Measurements from ENCODE around the gene GPC1. TPM values are rescaled to one million over a fixed set of nuclear protein-coding genes. Genes with fewer than 3 reads are reported as not detected.

The GPC1 gene
- total and polyA plus RNA-seq, 2 experiments from 2014 or later = 71.4 to 142 TPM

DNA sequence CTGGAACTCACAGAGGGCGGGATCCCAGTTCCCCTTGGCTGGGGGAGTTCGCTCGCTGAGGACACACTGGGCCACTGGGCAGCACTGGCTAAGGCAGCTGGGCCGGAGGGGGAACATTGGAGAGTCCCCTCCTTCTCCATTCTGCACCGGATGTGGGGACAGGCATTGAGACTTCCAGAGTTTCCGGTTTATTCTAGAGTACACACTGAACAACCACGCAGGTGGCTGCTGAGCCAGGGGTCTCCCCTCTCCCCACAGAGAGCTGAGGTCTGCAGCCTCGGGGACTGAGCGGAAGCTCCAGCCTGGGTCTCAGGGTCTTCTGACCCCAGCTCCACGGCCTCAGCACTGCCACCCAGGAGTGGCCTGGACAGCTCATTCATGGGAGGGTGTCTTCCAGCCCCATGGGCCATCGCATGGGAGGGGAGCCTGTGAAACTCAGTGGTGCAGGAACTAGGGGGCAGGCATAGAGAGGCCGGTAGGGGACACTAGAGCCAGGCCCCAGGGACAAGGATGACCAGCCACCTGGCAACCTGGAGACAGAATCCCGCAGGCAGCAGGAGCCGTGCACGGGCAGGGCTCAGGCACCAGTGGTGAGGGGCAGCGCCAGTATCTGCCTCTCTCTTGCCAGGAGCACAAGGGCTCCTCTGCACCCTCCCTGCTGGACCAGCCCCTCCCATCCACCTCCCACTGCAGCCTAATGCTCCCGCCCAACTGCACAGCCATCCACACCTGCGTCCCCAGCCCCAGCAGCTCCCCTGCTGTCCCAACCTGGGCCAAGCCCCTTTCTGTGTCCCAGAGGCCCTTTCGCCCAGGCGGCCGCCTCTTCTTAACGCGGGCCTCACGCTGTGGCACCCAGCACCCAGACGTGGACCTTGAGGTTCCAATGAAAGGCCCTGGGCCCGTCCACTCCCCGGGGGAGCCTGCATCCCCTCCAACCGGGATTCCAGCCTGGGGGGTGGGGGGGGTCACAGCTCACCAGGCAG is 45.1 kb upstream of the GPC1 start:
- H3K4me2 ChIP-seq = no peak overlapping the region
- H3K4me1 ChIP-seq (ENCODE audit: insufficient read depth) = peaks cover 8% of the 10 kb centered on the region
- H3K9me2 ChIP-seq (replicated peaks; ENCODE audit: insufficient read depth) = no peaks in the 10 kb centered on the region
- H3K4me3 ChIP-seq = no peak overlapping the region
- no peak overlapping the region for H2AFZ ChIP-seq
- H3K36me3 ChIP-seq (replicated peaks; ENCODE audit: insufficient read depth, low read depth) = no peaks in the 10 kb centered on the region
- TF ChIP-seq EZH2phosphoT487 (IDR thresholded peaks at IDR 0.05; ENCODE audit: low read depth, severe bottlenecking, unreplicated experiment) (no peak), EZH2 (IDR thresholded peaks at IDR 0.05; ENCODE audit: borderline replicate concordance) (no peak)
- TF ChIP-seq, protein P1, sequence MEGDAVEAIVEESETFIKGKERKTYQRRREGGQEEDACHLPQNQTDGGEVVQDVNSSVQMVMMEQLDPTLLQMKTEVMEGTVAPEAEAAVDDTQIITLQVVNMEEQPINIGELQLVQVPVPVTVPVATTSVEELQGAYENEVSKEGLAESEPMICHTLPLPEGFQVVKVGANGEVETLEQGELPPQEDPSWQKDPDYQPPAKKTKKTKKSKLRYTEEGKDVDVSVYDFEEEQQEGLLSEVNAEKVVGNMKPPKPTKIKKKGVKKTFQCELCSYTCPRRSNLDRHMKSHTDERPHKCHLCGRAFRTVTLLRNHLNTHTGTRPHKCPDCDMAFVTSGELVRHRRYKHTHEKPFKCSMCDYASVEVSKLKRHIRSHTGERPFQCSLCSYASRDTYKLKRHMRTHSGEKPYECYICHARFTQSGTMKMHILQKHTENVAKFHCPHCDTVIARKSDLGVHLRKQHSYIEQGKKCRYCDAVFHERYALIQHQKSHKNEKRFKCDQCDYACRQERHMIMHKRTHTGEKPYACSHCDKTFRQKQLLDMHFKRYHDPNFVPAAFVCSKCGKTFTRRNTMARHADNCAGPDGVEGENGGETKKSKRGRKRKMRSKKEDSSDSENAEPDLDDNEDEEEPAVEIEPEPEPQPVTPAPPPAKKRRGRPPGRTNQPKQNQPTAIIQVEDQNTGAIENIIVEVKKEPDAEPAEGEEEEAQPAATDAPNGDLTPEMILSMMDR (IDR thresholded peaks at IDR 0.05; ENCODE audit: poor library complexity) = no peak
- no peak overlapping the region for H3K27ac ChIP-seq
- no peaks in the 10 kb centered on the region for H3K9me3 ChIP-seq (ENCODE audit: low read depth)
- no peaks in the 10 kb centered on the region for H3K27me3 ChIP-seq
- 93% methylated on average over 28 of the region's 28 CpGs for WGBS (ENCODE audit: low lambda C conversion rate, missing lambda C conversion rate)
- DNase-seq (ENCODE audit: low spot score) = no peak
- H4K20me1 ChIP-seq (ENCODE audit: insufficient read depth, poor library complexity, severe bottlenecking) = no peaks in the 10 kb centered on the region
- H3K79me2 ChIP-seq = no peaks in the 10 kb centered on the region

DNA sequence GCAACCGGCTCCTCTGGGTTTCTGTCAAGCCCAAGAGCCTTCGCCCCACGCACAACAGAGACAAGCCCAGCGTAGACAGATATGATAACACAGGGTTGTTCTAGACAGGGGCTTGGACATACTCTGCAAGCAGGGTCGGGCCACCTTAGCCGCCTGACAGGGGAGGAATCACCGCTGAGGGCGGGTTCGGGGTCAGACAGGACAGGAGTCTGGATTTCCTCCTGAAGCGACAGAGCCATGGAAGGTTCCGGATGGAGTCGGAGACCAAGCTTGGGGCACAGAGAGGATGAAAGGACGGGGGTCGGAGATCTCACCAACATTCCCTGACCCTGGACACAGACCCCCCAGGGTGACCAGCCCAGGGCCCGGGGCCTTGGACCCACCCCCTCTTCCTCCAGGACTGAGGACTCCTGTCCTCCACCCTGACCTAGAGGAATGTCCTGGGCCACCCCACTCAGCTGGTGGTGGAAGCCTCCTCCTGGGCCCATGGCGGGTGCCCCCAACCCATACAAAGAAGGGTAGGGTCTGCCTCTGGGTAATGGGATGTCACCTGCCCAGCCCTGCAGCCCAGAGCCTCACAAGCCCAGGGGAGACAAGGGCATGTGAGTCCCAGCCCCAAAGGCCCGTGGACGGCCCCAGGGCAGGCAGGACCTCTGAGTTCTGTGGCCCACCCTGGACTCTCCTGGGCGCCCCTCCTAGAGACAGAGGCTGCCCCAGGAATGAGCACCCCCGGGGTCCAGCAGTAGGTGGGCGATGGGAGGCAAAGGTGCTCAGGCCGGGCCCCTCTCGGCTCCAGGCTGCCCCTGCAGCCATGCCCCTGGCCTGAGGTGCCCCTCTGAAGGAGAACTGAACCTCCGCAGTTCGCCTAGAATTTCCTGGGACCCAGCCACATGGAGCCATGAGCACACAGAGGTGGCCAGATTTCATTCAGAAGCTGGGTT is 44.1 kb upstream of the GPC1 start:
- Histone ChIP-seq H4K20me1 (ENCODE audit: insufficient read depth, poor library complexity, severe bottlenecking) (no peaks in the 10 kb centered on the region), H3K4me3 (no peak overlapping the region), H3K79me2 (no peaks in the 10 kb centered on the region), H3K9me2 (replicated peaks; ENCODE audit: insufficient read depth) (no peaks in the 10 kb centered on the region), H3K9me3 (ENCODE audit: low read depth) (no peaks in the 10 kb centered on the region), H3K4me1 (ENCODE audit: insufficient read depth) (peaks cover 8% of the 10 kb centered on the region), H2AFZ (no peak overlapping the region), H3K27me3 (no peaks in the 10 kb centered on the region), H3K4me2 (no peak overlapping the region), H3K27ac (no peak overlapping the region), H3K36me3 (replicated peaks; ENCODE audit: insufficient read depth, low read depth) (no peaks in the 10 kb centered on the region)
- DNase-seq (ENCODE audit: low spot score) = no peak
- TF ChIP-seq EZH2 (IDR thresholded peaks at IDR 0.05; ENCODE audit: borderline replicate concordance) (no peak), EZH2phosphoT487 (IDR thresholded peaks at IDR 0.05; ENCODE audit: low read depth, severe bottlenecking, unreplicated experiment) (no peak)
- TF ChIP-seq, protein P1 (IDR thresholded peaks at IDR 0.05; ENCODE audit: poor library complexity) = no peak
- WGBS (ENCODE audit: low lambda C conversion rate, missing lambda C conversion rate) = 93% methylated on average over 25 of the region's 25 CpGs

DNA sequence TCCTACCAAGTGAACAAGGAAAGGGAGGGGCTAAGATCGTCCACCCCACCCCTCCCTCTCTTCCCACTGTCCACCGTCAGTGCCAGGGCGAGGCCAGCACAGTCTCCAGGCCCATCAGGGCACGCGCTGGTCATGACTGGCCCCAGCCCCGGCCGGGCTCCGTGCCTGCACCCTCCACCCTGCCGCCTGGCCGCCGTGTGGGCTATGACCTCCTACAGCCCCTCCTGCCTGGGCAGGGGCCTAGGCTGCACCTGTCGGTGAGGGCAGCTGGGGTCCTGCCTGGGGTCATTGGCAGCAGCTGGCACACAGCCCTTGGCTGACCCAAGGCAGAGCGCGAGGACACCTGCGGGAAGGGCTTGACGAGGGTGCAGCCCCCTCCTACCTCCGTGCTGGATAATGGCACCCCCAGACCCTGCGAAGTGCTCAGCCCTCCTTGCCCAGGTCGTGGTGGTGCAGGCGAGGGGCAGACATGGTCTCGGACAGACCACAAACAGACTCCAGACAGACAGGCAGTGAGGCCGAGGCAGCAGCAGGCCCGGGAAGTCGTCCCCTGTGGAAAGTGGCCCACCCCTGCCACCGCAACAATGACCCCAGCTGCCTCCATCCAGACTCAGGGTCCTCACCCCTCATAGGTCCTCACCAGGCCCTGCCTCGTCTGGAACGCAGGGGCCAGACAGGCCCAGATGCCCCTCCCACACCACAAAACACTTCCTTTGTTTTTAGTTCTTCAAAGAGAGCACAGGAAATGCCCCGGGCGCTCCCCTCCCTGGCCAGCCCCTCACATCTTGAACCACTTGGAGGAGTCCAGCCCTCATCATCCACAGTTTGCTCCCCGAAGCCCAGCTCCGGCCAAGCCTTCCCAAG is 43.1 kb upstream of the GPC1 start:
- no peaks in the 10 kb centered on the region for H4K20me1 ChIP-seq (ENCODE audit: insufficient read depth, poor library complexity, severe bottlenecking)
- no peak overlapping the region for H3K4me2 ChIP-seq
- DNase-seq (ENCODE audit: low spot score) = no peak
- no peak overlapping the region for H3K4me3 ChIP-seq
- WGBS (ENCODE audit: low lambda C conversion rate, missing lambda C conversion rate) = 79% methylated on average over 31 of the region's 31 CpGs
- H2AFZ ChIP-seq = no peak overlapping the region
- no peaks in the 10 kb centered on the region for H3K36me3 ChIP-seq (replicated peaks; ENCODE audit: insufficient read depth, low read depth)
- H3K4me1 ChIP-seq (ENCODE audit: insufficient read depth) = peaks cover 8% of the 10 kb centered on the region
- H3K9me2 ChIP-seq (replicated peaks; ENCODE audit: insufficient read depth) = no peaks in the 10 kb centered on the region
- H3K79me2 ChIP-seq = no peaks in the 10 kb centered on the region
- H3K9me3 ChIP-seq (ENCODE audit: low read depth) = no peaks in the 10 kb centered on the region
- TF ChIP-seq, protein P1 (IDR thresholded peaks at IDR 0.05; ENCODE audit: poor library complexity) = no peak
- TF ChIP-seq EZH2 (IDR thresholded peaks at IDR 0.05; ENCODE audit: borderline replicate concordance) (no peak), EZH2phosphoT487 (IDR thresholded peaks at IDR 0.05; ENCODE audit: low read depth, severe bottlenecking, unreplicated experiment) (no peak)
- H3K27ac ChIP-seq = no peak overlapping the region
- no peaks in the 10 kb centered on the region for H3K27me3 ChIP-seq
